NOMO-1 treated with dmso at 0.1 percent for 144 hours (cell line): ENCODE results near the gene SCRG1.

Experiments used
- DNase-seq: peaks from one replicate; lab custom pipeline; 2025; ENCODE audit not compliant: unreplicated experiment; lab: John Stamatoyannopoulos, UW

Gene SCRG1

DNA sequence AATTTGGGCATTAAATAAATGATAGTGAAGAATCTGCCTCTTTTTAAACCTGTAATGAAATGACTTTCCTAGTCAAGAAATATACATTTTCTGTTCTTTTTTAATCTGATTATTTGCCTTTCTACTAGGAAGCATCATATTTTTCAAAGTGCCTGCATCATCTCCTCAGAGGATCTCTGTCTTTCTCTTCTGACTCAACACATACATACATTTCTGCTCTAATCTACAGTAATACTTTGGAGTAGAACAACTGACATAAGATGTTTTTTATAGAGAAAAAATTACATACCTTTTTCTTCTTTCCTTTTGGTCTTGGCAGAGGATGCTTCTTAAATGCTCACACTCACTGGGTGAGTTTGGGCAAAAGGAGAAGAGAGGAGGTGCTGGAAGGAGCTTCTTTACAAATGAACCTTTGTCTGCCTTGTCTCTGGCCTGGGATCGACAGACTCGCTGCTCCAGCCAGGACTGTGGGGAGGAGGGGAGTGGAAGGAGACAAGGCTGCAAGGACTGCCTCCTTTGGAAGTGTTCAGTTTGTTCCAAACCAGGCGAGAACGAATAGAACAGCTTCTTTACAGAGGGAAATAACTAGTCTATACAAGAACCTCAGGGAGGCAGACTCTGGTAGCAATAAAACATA is at the start of gene SCRG1:
Gene SCRG1, minus strand, starts transcription at position 338 of the 637 bp plus-strand sequence. CDS start 7,702 bp downstream, outside the sequence.
- DNase-seq: no peak

DNA sequence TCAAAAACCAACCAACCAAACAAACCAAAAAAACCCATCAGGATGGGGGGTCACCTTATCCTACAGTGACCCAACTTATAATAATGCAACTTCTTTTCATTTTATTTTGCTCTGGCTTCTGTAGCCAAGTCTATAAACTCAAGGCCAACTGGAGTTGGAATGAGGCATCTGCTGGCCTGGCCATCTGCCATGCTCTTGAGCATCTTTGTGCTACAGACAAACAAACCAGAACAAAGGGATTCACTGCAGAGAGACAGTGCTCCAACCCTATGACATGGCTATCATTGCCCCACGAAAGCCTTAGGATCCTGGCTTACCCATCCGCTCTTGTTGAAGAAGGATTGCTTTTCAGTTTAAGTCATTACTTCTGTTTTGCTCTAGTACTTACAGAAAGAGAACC is 49.2 kb upstream of the SCRG1 start:
- DNase-seq: no peak

DNA sequence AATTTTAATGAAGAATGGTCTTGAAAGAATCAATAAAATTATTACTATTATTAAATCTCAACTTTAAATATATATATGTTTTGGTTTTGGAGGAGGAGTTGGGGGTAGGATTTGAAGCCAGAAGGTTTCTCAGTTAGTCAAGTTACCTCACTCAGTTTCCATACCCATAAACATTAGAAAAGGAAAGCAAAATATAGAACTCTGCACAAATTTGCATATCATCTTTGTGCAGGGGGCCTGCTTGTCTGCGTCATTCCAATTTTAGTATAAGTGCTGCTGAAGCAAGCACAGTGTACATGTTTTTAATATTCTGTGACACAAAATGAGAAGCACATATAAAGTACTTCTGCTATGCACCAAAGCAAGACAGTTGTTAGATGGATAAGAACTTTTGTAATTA is 47.5 kb upstream of the SCRG1 start:
- no peak for DNase-seq

DNA sequence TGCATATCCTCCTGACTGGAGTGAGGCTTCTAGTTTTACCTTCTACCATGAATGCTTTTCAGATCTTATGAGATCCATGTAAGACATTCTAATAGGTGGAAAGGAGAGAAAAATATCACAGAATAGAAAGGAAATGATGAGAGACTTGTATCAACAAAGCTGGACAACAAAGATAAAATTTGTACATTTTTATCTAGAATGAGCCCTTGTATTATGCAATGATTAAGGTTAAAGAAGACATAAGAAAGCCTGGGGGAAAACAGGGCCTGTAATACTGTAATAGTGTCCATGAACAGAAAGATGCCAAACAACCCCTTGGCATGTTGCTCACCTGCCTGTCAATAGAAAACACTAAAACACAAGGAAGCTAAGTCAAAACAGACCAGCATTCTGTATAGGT is 44.2 kb upstream of the SCRG1 start:
- DNase-seq: no peak

DNA sequence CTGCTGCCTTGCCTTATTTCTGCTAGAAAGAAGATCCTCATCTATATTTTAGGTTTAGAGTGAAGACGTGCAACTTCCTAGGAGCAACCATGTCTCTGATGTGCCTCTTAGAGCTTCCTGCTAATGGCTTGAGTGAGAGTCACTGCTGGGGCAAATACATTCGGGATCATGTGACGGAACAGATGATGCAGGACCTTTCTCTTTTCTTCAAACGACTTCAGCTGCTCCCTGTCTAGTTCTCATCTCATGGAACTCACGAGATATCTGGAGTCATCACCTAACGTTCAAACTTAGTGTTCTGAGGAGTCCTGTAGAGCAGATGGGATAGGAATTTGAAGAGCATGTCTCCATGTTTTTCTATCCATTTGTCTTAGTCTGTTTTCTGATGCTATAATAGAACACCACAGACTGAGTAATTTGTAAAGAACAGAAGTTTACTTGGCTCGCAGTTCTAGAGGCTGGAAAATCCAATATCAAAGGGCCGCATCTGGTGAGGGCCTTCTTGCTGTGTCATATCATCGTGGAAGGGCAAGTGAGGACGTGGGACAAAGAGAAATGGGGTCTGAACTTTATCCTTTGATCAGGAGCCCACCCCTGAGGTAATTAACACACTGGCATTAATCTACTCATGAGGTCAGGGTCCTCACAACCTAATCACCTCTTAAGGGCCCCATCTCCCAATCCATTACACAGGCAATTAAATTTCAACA is 43.5 kb upstream of the SCRG1 start:
- no peak for DNase-seq

DNA sequence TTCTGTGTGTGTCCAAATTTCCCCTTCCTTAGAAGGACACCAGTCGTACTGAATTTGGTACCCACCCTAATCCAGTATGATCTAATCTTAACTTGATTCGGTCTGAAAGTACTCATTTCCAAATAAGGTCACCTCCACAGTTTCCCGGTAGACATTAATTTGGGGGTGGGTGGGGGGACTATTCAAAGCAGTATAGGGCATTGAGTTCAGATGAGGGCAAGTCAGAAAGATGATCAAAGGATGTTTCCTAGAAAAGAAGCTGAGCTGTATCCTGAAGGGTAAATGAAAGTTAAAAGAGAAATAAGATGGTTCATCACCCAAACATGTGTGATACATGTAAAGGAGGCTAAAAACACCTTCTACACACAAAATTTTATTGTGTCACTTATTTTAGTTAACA is 42.0 kb upstream of the SCRG1 start:
- no peak for DNase-seq

DNA sequence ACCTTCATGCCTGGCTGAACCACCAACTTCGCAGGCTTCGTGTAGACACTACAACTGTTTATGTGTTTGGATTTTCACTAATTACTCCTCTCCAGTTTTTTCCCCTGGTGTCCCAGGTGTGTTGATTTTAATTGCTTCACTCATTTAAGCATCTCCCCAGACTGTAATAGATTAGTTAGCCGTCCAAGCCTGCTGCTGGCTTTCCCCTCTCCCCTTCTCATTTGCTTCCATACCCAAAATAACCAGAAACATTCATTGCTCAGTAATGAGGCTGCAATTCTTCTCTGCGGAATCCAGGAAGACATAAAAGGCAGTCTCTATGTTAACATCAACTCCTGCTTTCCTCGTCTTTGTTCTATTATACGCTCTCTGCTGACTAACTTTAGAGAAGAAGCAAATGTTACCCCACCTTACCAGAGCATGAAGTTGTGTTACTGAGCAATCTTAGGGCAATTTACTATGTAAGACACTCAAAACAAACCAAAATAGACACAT is 37.9 kb upstream of the SCRG1 start:
- DNase-seq: no peak

DNA sequence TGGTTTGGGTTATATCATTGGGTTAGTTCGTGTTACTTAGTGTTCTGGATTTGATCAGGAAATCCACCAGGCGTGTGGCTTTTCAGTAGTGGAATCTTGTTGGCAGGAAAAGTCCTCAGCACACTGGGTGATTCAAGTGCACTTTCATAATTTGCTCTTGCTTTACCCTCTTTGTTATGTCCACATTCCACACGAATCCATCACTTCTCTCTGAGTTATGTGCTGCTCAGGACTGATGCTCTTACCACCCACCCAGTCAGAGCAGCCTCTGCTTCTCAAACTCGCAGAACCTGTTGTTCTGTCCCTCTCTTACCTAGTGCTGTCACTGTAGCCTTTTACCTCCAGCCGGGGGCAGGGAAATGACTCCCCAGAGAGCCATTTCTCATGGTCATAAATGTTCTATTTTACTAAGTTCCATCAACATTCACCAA is 37.2 kb upstream of the SCRG1 start:
- DNase-seq: no peak

DNA sequence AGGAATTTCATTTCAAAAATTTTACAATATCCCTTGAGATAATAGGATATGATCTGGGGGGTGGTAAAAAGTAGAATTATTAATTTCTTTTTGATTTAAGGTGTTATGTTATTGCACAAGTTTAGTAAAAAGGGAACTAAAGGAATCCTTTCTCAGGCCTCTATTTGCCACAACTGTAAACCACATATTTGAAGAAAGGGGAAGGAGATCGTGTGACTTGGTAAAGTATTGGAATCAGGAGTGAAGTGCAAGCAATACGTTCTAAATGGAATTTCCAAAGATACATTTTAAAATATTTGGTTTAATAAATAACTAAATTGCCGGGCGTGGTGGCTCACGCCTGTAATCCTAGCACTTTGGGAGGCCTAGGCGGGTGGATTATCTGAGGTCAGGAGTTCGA is 35.3 kb upstream of the SCRG1 start:
- DNase-seq: peak; percentile 81

DNA sequence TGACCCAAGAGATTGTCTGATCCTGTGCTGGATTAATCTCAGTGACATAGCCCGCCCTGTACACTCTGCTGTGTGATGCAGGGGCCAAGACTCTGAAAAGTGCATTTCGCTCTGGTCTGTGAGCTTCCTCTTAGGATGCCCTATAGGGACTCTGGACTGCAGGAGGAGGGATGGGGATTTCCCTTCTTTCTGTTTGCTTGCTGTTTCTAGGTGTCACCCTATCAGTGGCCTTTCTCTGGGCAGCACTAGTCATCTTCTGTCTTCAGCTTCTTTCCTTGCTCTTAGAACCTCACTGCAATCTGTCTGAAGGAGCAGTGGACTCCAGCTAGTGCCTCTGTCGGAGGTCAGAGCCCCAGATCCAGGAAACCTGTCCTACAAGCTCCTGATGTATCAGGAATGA is 34.5 kb upstream of the SCRG1 start:
- no peak for DNase-seq

DNA sequence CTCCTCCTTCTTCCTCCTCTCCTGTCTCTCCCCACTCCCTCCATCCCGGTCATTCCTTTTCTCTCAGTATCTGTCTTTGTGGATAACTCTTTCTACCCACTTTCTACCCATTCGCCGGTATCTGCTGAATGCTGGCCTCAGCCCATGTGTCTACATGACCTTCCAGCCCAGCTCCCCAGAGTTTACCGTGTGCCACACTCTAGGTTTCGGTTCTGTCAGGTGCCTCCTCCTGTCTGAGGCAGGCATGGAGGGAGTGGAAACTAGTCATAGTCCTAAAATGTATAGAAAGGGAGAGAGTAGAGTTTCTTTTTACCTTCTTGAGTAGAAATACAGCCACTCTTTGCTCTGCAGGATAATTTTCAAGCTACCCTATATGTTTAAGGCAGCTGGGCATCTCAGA is 33.5 kb upstream of the SCRG1 start:
- no peak for DNase-seq

DNA sequence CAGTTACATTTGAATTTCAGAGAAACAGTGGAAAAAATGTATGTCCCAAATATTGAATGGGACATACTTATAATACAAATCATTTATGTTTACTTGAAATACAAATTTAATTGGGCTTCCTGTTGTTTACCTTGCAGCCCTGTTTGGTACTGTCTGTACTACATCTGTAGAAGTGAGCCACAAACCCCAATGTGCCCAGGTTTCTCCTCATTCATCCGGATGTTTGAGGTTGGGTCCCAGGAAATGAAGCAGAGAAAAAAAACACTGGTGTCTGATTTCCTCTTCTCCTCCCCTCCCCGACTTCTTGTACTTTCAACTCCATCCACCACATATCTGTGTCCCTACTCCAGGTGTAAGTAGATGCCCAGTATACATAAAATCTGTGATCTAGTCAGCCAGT is 27.1 kb upstream of the SCRG1 start:
- DNase-seq: no peak

DNA sequence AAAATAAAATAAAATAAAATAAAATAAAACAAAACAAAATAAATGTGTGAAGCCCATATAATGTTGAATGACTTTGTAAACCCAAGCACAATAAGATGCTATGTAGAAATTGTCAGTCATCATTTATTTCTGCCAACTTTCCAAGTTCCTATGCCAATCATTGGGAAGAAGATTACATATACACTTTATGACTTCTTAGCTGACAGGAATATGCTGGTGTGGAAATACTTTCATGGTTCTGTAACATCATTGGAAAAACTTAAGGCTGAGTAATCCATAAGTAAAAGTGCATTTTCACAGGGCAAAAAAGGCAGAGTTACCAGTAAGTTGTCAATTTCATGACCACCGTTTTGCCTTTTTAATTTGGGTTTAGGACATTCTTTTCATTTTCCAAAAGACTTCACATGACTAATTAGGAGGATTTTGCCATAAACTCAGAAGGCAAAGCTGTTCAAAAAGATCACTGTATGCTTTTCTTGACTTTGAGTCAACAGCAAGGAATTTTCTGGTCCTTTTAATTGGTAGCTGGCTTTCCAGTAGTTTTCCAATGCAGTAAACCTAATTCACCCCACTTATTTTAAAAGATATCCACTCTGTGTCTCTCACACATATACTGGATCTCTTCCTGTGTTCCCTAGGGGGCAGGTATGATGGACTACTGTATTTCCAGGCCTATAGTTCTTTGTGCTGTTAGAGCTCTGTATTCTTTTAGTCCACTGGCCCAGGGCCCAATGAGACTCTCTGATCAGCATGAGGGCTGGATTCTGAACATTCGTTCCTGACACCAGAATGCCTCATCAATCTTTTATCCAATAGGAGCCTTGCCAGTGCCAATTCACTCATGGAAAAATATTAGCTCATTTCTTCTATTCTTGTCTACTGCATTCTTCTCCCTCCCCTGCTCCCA is 26.2 kb upstream of the SCRG1 start:
- DNase-seq: no peak

DNA sequence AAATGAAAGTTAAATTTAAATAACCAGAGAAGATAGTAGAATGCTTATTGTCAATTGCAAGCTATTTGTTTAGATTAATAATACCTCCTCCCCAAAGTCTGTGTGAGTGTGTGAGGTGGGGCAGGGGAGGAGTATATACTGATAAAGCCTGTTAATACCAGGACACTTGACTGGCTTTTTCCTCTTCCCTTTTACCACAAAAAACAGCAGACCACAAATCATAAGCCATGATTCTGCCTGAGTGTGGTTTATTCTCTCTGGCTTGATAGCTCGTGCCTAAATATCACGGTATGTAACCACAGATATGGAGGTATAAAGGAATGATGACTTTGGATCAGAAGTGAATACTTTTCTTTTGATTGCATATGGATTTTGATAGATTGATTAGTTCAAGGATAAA is 21.9 kb upstream of the SCRG1 start:
- DNase-seq: no peak

DNA sequence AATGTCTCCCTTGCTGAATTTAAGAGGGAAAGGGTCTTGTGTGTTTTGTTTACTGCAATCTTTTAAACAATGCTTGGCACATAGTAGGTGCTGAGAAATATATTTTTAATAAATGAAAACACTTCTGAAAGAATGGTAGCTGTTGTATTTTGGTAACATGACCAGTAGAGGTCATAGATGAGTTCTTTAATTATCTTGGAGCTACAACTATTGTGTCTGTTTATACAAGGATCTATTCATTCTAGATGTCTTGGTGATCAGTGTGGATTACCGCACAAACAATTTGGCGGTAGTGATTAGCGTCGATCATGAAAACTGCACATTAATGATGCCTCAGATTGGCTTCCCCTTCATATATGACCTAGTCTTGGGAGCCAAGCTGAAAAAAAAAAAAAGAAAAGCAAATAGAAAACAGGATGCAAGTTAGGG is 21.4 kb upstream of the SCRG1 start:
- DNase-seq: no peak

DNA sequence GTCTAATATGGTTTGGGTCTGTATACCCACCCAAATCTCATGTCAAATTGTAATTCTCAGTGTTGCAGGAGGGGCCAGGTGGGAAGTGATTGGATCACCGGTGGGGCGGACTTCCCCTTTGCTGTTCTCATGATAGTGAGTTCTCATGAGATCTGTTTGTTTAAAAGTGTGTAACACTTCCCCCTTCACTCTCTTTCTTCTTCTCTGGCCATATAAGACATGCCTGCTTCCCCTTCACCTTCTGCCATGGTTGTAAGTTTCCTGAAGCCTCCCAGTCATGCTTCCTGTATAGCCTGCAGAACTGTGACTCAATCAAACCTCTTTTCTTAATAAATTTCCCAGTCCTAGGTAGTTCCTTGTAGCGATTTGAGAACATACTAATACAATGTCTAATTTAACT is 19.7 kb upstream of the SCRG1 start:
- DNase-seq: peak; percentile 22

DNA sequence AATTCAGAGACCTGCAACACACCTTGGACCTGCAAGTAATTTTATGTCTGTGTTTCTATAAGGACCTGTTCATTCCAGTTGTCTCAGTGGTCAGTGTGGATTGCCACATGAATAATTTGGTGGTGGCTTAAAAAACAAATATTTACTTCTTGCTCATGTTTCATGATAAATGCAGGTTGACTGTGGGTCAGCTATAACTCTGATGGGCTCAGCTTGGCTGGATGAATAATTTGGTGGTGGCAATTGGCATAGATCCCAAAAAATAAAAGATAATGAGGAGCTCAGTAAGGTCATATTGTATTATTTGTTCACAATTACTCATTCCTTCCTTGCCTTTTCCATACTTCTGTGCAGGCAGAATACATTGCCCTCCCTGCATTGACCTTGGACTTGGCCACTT is 18.9 kb upstream of the SCRG1 start:
- no peak for DNase-seq

DNA sequence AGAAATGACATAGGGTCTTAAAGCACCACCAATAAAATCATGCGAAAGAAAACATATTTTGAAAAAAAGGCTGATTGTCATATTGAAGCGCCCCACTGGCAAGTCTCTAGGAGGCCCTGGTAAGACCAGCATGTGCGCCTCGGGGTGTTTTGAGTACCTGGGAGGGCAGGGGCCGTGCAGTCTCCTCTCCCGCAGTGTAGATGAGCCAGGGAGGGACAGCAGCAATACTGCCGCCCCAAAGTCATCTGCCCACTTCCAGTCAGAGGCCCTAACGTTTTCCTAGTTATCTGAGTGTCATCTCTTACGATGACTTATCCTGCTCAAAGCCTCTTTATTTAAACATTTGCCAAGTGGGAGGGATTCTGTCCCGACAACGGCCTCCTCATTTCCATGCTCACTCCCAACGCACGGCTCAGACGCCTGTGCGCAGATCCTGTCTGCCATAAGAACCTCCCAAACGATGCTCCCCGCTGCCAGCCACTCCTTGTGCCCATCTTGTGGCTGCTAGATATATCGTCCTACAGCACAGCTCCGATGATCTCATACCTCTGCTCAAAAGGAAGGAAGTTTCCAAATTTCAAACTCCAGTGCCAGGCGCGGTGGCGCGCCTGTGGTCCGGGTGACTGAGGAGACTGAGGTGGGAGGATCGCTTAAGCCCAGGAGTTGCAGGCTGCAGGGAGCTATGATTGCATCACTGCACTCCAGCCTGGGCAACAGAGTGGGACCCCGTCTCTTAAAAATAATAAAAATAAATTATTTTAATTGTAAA is 17.2 kb upstream of the SCRG1 start:
- peak; percentile 97 for DNase-seq

DNA sequence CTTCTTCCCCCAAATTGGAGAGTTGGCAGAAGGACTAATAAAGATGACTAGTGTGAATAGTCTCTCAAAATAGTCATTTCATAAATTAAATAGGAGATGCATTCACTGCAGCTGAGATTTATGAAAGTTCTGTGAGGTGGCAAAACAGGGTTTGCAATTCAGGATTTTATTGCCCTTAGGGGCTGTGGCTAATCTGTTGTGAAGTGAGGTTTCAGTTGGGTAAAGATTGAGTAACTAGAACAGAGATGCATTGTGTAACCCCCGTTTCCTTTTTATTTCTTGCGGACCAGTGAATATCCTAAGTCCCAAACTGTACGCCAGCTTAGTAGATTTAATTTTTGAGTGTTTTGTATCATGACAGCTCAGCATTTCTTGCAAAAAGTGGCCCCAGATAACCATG is 16.2 kb upstream of the SCRG1 start:
- peak; percentile 79 for DNase-seq

DNA sequence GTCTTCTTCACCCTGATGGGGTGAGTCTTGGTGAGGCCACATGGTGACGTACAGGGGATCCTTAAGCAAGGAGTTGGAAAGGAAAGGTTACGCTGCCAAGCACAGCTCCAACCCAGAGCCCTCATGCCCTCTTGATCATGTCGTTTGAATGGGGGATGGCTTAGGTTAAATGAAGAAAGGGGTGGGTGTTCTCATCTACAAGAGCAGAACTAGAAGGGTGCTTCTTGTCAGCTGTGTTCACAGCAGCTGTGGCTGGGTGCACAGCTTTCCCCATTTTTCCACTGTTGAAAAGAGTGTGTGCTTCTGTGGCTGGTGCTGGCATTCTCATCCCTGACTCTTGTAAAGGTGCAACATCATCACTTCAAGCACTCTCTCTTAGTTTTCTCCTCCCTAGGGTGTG is 15.5 kb upstream of the SCRG1 start:
- no peak for DNase-seq

DNA sequence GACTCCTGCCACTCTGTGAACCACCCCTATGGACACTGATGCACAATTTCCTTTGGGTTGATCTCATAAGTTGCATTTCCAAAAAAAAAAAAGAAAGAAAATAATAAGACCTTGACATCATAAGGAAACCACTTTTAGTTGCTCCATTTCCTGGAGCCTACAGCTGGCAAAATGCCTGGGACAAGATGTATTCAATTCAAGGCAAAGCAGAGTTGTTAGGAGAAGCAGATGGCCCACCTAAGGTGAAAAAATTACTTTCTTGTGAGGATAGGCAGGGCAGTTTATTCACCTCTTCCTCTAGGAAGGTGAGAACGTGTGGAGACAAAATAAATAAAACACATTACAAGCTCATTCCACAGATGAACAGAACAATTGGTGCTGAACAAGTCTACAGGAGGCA is 14.1 kb upstream of the SCRG1 start:
- no peak for DNase-seq
